Measurements from ENCODE around the gene SIGLEC15. TPM values are rescaled to one million over a fixed set of nuclear protein-coding genes. Genes with fewer than 3 reads are reported as not detected.

Gene SIGLEC15
- total and polyA plus RNA-seq, 10 of the 15 experiments (the other 5 are each of a cell fraction or from before 2014, with no cell fraction given): 0.09 to 0.45 TPM; not detected in 8

- TF ChIP-seq, protein P1, sequence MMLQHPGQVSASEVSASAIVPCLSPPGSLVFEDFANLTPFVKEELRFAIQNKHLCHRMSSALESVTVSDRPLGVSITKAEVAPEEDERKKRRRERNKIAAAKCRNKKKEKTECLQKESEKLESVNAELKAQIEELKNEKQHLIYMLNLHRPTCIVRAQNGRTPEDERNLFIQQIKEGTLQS (IDR thresholded peaks at IDR 0.05; ENCODE audit: borderline replicate concordance, extremely low read depth, low read depth, low read length): no peak
- TF ChIP-seq GATAD2B (conservative IDR thresholded peaks at IDR 0.05; ENCODE audit: low read depth): no peak
- no peak for TF ChIP-seq SIN3A (IDR thresholded peaks at IDR 0.05; ENCODE audit: low read depth, low read length)
- TF ChIP-seq EZH2 (IDR thresholded peaks at IDR 0.05; ENCODE audit: borderline replicate concordance, control insufficient read depth, low read depth, low read length): no peak
- no peak for TF ChIP-seq ZNF622 (IDR thresholded peaks at IDR 0.05)
- TF ChIP-seq BMI1 (IDR thresholded peaks at IDR 0.05; ENCODE audit: borderline replicate concordance): no peak
- no peaks in the 10 kb centered on the region for H4K20me1 ChIP-seq (ENCODE audit: control insufficient read depth, insufficient read depth)
- H3K9me3 ChIP-seq (replicated peaks; ENCODE audit: control insufficient read depth, insufficient read depth, low read length): no peaks in the 10 kb centered on the region
- ChIA-PET POLR2A (interaction anchor here (0.7 kb wide), 1 partner anchor 101 kb away, joined by 4 read pairs; no protein-coding TSS in a partner anchor), RAD21 (ENCODE audit: unreplicated experiment) (no interaction called here), CTCF (no interaction called here), SMC1A (ENCODE audit: uncharacterized antibody, unreplicated experiment) (interaction anchor here (1.0 kb wide), 1 partner anchor 43 kb away, joined by 4 read pairs; no protein-coding TSS in a partner anchor)
- H3K27me3 ChIP-seq (replicated peaks in 1 of 2; ENCODE audit: control insufficient read depth in 2 of 2, insufficient read depth in 2 of 2, low read length in 1 of 2): no peaks in the 10 kb centered on the region
- no peaks in the 10 kb centered on the region for H3K4me1 ChIP-seq (ENCODE audit: control insufficient read depth, insufficient read depth, low read length)
- H3K4me2 ChIP-seq (ENCODE audit: control insufficient read depth, insufficient read depth): no peak overlapping the region
- H3K9ac ChIP-seq (ENCODE audit: control insufficient read depth, insufficient read depth, low read length): no peak overlapping the region
- intact Hi-C loops (cut with micrococcal nuclease; ENCODE audit: unreplicated experiment) (no loop called here), in situ Hi-C loops (cut with MboI) (no loop called here)
- BruUV-seq (replicated peaks): no TSS peak
- ATAC-seq (no peak), FAIRE-seq (no peak), DNase-seq (ENCODE audit: low read depth, low spot score) (no peak)
- H3K4me3 ChIP-seq: no peak overlapping the region
- no peak overlapping the region for H2AFZ ChIP-seq (ENCODE audit: control insufficient read depth, low read depth, low read length)
- H3K36me3 ChIP-seq (ENCODE audit: control insufficient read depth in 2 of 2, insufficient read depth in 2 of 2, low read length in 1 of 2): no peaks in the 10 kb centered on the region
- WGBS (ENCODE audit: insufficient coverage, insufficient replicate concordance, low lambda C conversion rate, missing lambda C conversion rate): 92% methylated on average over 1 of the region's 1 CpG
- H3K79me2 ChIP-seq (ENCODE audit: control insufficient read depth, insufficient read depth, low read length): no peaks in the 10 kb centered on the region
- no peak overlapping the region for H3K27ac ChIP-seq (ENCODE audit: control insufficient read depth, insufficient read depth)
These were observed 38.1 kb upstream of the SIGLEC15 start for GRCh38 chr18:45787346-45787745.

DNA sequence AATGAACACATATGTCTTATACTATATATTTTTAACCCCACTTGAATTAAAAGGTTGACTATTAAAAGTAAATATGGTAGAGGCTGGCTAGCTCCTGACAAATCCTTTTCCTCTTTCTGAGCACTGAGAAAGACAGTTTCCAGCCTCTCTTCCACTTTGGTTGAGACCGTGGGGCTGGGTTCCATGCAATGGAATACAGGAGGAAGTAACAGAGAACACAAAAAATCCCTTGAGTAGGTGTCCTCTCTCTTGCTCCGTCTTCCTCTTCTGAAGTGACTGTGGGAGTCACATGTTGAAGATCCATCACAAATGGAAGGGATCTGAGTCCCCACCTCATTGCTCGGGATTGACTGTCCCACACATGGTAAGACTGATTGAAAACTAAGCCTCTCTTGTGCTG, 36.6 kb upstream of the SIGLEC15 start:
- FAIRE-seq: no peak
- ChIA-PET POLR2A (interaction anchor here (0.6 kb wide), 1 partner anchor 37 kb away, joined by 3 read pairs; no protein-coding TSS in a partner anchor), SMC1A (ENCODE audit: uncharacterized antibody, unreplicated experiment) (interaction anchor here (0.6 kb wide), 1 partner anchor 46 kb away, joined by 3 read pairs; no protein-coding TSS in a partner anchor), RAD21 (ENCODE audit: unreplicated experiment) (no interaction called here), CTCF (interaction anchor here (0.9 kb wide), 1 partner anchor 24 kb away, joined by 4 read pairs; no protein-coding TSS in a partner anchor)
- H2AFZ ChIP-seq (ENCODE audit: control insufficient read depth, low read depth, low read length): no peak overlapping the region
- no peaks in the 10 kb centered on the region for H3K9me3 ChIP-seq (replicated peaks; ENCODE audit: control insufficient read depth, insufficient read depth, low read length)
- H3K36me3 ChIP-seq (ENCODE audit: control insufficient read depth in 2 of 2, insufficient read depth in 2 of 2, low read length in 1 of 2): no peaks in the 10 kb centered on the region
- H3K4me3 ChIP-seq: no peak overlapping the region
- H3K9ac ChIP-seq (ENCODE audit: control insufficient read depth, insufficient read depth, low read length): no peak overlapping the region
- intact Hi-C loops (cut with micrococcal nuclease; ENCODE audit: unreplicated experiment) (no loop called here), in situ Hi-C loops (cut with MboI) (no loop called here)
- BruUV-seq (replicated peaks): no TSS peak
- H3K4me1 ChIP-seq (ENCODE audit: control insufficient read depth, insufficient read depth, low read length): peaks cover 7% of the 10 kb centered on the region
- no peak for ATAC-seq
- H3K27me3 ChIP-seq (replicated peaks in 1 of 2; ENCODE audit: control insufficient read depth in 2 of 2, insufficient read depth in 2 of 2, low read length in 1 of 2): no peaks in the 10 kb centered on the region
- no peak overlapping the region for H3K4me2 ChIP-seq (ENCODE audit: control insufficient read depth, insufficient read depth)
- WGBS (ENCODE audit: insufficient coverage, insufficient replicate concordance, low lambda C conversion rate, missing lambda C conversion rate): 19% methylated on average over 3 of the region's 3 CpGs
- no peak for DNase-seq (ENCODE audit: low read depth, low spot score)
- H3K79me2 ChIP-seq (ENCODE audit: control insufficient read depth, insufficient read depth, low read length): no peaks in the 10 kb centered on the region
- no peaks in the 10 kb centered on the region for H4K20me1 ChIP-seq (ENCODE audit: control insufficient read depth, insufficient read depth)
- no peak overlapping the region for H3K27ac ChIP-seq (ENCODE audit: control insufficient read depth, insufficient read depth)
- TF ChIP-seq, protein P2, sequence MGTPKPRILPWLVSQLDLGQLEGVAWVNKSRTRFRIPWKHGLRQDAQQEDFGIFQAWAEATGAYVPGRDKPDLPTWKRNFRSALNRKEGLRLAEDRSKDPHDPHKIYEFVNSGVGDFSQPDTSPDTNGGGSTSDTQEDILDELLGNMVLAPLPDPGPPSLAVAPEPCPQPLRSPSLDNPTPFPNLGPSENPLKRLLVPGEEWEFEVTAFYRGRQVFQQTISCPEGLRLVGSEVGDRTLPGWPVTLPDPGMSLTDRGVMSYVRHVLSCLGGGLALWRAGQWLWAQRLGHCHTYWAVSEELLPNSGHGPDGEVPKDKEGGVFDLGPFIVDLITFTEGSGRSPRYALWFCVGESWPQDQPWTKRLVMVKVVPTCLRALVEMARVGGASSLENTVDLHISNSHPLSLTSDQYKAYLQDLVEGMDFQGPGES (IDR thresholded peaks at IDR 0.05): no peak
- TF ChIP-seq ZBTB40 (IDR thresholded peaks at IDR 0.05; ENCODE audit: borderline replicate concordance) (no peak), TARDBP (IDR thresholded peaks at IDR 0.05; ENCODE audit: borderline replicate concordance) (no peak)

All from GM12878 (cell line).